HUES48 (cell line): ENCODE results near the gene PANX1.
"Not testable (repeated sequence)": the region's sequence is repeated elsewhere in the genome, so short reads cannot be mapped to it uniquely, and the experiment has no call there.

ENCODE experiments used
- H3K27ac ChIP-seq: one replicate; pipeline ENCODE4 v1.7.0; 2013; ENCODE audit warnings: low read depth, low read length, inconsistent platforms
- H3K27me3 ChIP-seq: 2 replicates; pipeline ENCODE4 v1.6.1; 2013; ENCODE audit warnings: mild to moderate bottlenecking, low read length; ENCODE audit not compliant: control insufficient read depth, insufficient read depth
- H3K36me3 ChIP-seq: 2 replicates; pipeline ENCODE4 v1.6.1; 2013; ENCODE audit warnings: low read length; ENCODE audit not compliant: control insufficient read depth, insufficient read depth
- H3K4me1 ChIP-seq: 2 replicates; pipeline ENCODE4 v1.6.1; 2013; ENCODE audit warnings: mild to moderate bottlenecking, low read length; ENCODE audit not compliant: control insufficient read depth, insufficient read depth
- H3K4me3 ChIP-seq: 2 replicates; pipeline ENCODE4 v1.5.1; 2013; ENCODE audit warnings: mild to moderate bottlenecking, low read depth, low read length
- H3K9ac ChIP-seq: 2 replicates; pipeline ENCODE4 v1.6.1; 2013; ENCODE audit warnings: mild to moderate bottlenecking, low read depth, low read length, moderate library complexity
- H3K9me3 ChIP-seq: 2 replicates; pipeline ENCODE4 v1.6.1; 2013; ENCODE audit warnings: low read length; ENCODE audit not compliant: control insufficient read depth, insufficient read depth

Gene PANX1

GRCh38 chr11:94111241-94111640, 17.4 kb upstream of the PANX1 start:
- Histone ChIP-seq H3K4me3 (no peak overlapping the region), H3K27me3 (no peaks in the 10 kb centered on the region), H3K9ac (no peak overlapping the region), H3K4me1 (no peaks in the 10 kb centered on the region), H3K36me3 (no peaks in the 10 kb centered on the region), H3K9me3 (no peaks in the 10 kb centered on the region), H3K27ac (no peak overlapping the region)

GRCh38 chr11:94111660-94112059, 17.0 kb upstream of the PANX1 start:
- H3K9ac ChIP-seq: no peak overlapping the region
- H3K9me3 ChIP-seq: no peaks in the 10 kb centered on the region
- no peaks in the 10 kb centered on the region for H3K36me3 ChIP-seq
- no peak overlapping the region for H3K27ac ChIP-seq
- no peak overlapping the region for H3K4me3 ChIP-seq
- no peaks in the 10 kb centered on the region for H3K4me1 ChIP-seq
- no peaks in the 10 kb centered on the region for H3K27me3 ChIP-seq

DNA sequence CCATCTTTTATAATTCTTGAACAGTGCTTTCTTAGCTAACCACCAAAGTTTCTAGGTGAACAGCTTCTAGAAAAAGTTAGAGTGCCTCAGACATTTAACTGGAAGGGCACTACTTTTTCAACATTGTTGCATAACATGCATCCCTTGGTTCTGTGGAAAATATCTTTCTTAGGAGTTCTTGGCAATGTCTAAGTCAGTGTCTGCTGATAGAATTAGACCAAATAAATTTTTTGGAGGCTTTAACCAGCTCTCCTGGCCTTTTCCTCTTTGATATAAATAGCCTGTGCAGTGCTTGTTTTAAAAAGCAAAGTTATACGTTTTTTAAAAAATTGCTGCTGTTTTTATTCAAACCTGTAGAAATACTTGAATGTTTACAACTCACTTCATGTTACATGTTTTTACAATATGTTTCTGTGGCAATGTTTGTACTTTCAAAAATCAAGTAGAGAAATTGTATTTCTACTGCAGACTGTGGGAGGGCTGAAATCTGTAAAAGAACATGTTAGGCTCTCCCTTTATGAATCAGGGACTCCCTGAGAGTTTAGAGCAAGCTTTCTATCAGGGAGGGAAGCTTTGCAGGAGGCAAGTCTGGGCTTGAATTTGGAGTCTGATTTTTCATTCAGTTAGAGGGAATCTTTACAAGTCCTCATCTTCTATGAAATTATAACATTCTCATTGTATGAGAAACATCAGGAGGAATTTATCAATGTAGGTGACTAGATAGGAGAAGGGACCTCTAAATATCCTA, 16.3 kb upstream of the PANX1 start:
- Histone ChIP-seq H3K4me3 (no peak overlapping the region), H3K27ac (no peak overlapping the region), H3K36me3 (no peaks in the 10 kb centered on the region), H3K9ac (no peak overlapping the region), H3K4me1 (no peaks in the 10 kb centered on the region), H3K27me3 (no peaks in the 10 kb centered on the region), H3K9me3 (no peaks in the 10 kb centered on the region)

DNA sequence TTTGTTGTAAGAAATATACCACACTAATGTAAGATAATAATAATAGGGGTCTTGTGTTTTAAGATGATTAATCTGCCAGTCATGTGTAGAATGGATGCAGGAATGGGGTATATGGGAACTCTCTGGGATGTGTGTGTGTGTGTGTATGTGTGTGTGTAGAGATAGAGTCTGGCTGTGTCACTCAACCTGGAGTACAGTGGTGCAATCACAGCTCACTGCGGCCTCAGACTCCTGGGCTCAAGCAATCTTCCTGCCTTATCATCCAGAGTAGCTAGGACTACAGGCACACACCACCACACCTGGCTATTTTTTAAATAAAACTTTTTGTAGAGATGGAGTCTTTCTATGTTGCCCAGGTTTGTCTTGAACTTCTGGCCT, 11.5 kb upstream of the PANX1 start:
- Histone ChIP-seq H3K9ac (no peak overlapping the region), H3K27ac (no peak overlapping the region), H3K27me3 (no peaks in the 10 kb centered on the region), H3K9me3 (no peaks in the 10 kb centered on the region), H3K4me3 (no peak overlapping the region), H3K4me1 (peaks cover 27% of the 10 kb centered on the region), H3K36me3 (no peaks in the 10 kb centered on the region)

DNA sequence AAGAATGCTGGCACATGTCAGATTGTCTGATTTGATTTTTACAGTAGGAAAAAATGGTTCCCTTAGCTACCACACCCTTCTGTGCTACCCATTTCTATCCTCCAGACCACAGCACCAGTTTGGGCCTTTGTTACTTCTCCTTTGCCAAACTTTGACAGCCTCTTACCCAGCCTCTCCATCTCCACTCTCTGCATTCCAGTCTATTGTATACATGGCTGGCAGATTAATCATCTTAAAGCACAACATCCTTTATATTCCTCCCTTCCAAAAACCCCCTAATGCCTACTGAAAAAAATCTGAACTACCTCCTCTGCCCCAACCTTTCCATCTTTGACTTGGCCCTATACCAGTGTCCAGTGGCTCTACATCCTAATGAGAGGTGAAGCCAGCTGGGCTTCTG, 10.8 kb upstream of the PANX1 start:
- Histone ChIP-seq H3K27ac (no peak overlapping the region), H3K27me3 (no peaks in the 10 kb centered on the region), H3K9me3 (no peaks in the 10 kb centered on the region), H3K4me1 (peaks cover 27% of the 10 kb centered on the region), H3K36me3 (no peaks in the 10 kb centered on the region), H3K4me3 (no peak overlapping the region), H3K9ac (no peak overlapping the region)

DNA sequence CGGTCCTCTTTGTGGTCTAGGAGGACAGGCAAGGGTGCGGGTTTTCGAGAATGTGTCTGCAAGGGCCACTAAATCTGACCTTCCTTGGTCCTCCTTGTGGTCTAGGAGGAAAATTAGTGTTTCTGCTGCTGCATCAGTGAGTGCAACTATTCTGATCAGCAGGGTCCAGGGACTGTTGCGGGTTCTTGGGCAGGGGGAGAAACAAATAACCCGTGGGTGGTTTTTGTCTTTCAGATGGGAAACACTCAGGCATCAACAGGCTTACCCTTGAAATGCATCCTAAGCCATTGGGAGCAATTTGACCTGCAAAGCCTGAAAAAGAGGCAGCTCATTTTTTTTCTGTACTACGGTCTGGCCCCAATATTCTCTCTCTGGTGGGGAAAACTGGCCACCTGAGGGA, 9.0 kb upstream of the PANX1 start:
- not testable (repeated sequence) for H3K9me3 ChIP-seq, H3K36me3 ChIP-seq, H3K9ac ChIP-seq, H3K27me3 ChIP-seq
- peak overlapping the region; percentile 69 for H3K27ac ChIP-seq
- H3K4me1 ChIP-seq: peaks cover 27% of the 10 kb centered on the region
- H3K4me3 ChIP-seq: peak overlapping the region; percentile 35; the same call in 1 of the 2 replicates

GRCh38 chr11:94120516-94120915, 8.1 kb upstream of the PANX1 start:
- not testable (repeated sequence) for H3K9ac ChIP-seq, H3K36me3 ChIP-seq, H3K9me3 ChIP-seq, H3K4me3 ChIP-seq, H3K27me3 ChIP-seq
- Histone ChIP-seq H3K27ac (peak overlapping the region; percentile 69), H3K4me1 (peaks cover 27% of the 10 kb centered on the region)

DNA sequence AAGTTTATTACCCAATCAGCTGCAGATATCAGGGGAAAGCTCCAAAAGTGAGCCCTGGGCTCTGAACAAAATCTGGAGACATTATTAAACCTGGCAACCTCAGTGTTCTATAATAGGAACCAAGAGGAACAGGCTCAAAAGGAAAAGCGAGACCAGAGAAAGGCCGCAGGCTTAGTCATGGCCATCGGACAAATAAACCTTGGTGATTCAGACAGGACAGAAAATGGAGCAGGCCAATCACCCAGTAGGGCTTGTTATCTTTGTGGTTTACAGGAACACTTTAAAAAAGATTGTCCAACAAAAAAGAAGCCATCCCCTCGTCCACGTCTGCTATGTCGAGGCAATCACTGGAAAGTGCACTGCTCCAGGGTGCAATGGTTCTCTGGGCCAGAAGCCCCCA, 7.7 kb upstream of the PANX1 start:
- peak overlapping the region; percentile 69 for H3K27ac ChIP-seq
- no peak overlapping the region for H3K4me3 ChIP-seq

GRCh38 chr11:94125407-94126115, 3.1 kb upstream of the PANX1 start:
- Histone ChIP-seq H3K36me3 (no peaks in the 10 kb centered on the region), H3K27me3 (peaks cover 3% of the 10 kb centered on the region; the same call in 1 of the 2 replicates), H3K9ac (no peak overlapping the region), H3K9me3 (no peaks in the 10 kb centered on the region), H3K4me1 (peaks cover 21% of the 10 kb centered on the region), H3K27ac (no peak overlapping the region), H3K4me3 (no peak overlapping the region)

More for the DNA sequence above, 7.7 kb upstream of the PANX1 start:
- Histone ChIP-seq H3K9me3 (no peaks in the 10 kb centered on the region), H3K27me3 (no peaks in the 10 kb centered on the region), H3K9ac (no peak overlapping the region), H3K4me1 (peaks cover 27% of the 10 kb centered on the region), H3K36me3 (no peaks in the 10 kb centered on the region)

DNA sequence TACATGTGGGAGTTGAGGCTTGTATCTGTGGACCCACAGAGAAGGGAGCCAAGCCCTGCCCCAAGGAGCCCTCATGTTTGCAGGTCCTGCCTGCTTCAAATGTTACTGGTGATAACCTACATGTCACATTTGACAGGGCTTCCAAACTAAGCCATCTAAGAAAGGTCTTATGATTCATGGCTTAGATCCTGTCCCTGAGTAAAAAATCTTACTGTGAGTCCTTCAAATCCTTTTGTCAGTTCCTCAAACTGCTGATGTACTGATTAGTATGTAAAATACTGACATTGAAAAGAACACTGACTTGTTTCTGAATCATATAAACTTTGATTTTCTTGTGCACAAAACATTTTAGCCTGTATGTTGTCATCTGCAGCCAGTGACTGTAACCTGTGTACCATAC, 1.0 kb upstream of the PANX1 start:
- Histone ChIP-seq H3K4me1 (peaks cover 33% of the 10 kb centered on the region), H3K27ac (no peak overlapping the region), H3K9ac (no peak overlapping the region), H3K4me3 (peak overlapping the region; percentile 87), H3K36me3 (no peaks in the 10 kb centered on the region), H3K9me3 (no peaks in the 10 kb centered on the region), H3K27me3 (peaks cover 3% of the 10 kb centered on the region; the same call in 1 of the 2 replicates)

GRCh38 chr11:94128291-94128745, 323 bp upstream of the PANX1 start:
- Histone ChIP-seq H3K4me1 (peaks cover 37% of the 10 kb centered on the region), H3K36me3 (no peaks in the 10 kb centered on the region), H3K9ac (peak overlapping the region; percentile 88), H3K27ac (peak overlapping the region; percentile 88), H3K27me3 (peaks cover 3% of the 10 kb centered on the region; the same call in 1 of the 2 replicates), H3K9me3 (no peaks in the 10 kb centered on the region), H3K4me3 (peak overlapping the region; percentile 87)
